Left forelimb (tissue), 1 donor: ENCODE results near the gene CLEC3A.
"Not testable (repeated sequence)": the region's sequence is repeated elsewhere in the genome, so short reads cannot be mapped to it uniquely, and the experiment has no call there.

Experiments used
- DNase-seq: peaks from one replicate; pipeline ENCODE4 v3.0.0-alpha.2; 2018; ENCODE audit warnings: low spot score

CLEC3A gene

DNA sequence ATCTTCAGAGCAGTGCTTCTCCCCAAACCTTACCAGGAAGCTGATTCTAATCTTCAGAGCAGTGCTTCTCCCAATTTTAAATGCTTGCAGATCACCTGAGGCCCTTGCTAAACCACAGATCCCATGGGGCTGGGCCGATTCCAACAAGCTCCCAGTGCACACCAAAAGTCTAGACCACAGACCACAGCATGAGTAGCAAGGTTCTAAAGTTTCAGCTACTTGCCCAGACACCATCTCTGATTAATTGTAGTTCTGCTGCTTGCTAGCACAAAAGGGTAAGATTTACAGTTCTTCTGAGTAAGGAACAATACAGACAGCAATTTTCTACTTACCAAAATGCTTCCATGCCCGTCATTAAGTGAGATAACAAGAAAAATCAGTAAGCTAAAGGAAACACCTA lies 12.2 kb downstream of the CLEC3A start:
- DNase-seq: no peak

GRCh38 chr16:78035012-78035411 lies 12.7 kb downstream of the CLEC3A start:
- DNase-seq: no peak

DNA sequence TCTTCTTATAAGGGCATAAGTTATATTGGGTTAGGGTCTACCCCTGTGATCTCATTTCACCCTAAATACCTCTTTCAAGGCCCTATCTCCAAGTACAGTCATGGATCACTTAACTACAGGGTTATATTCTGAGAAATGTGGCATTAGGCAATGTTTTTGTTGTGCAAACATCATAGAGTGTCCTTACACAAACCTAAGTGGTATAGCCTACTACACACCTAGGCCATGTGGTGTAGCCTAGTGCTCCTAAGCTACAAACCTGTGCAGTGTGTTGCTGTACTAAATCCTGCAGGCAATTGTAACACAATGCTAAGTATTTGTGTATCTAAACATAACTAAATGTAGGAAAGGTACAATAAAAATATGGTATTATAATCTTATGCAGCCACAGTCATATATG lies 18.0 kb downstream of the CLEC3A start:
- no peak for DNase-seq

GRCh38 chr16:78045865-78046581 lies 23.7 kb downstream of the CLEC3A start:
- DNase-seq: peak; percentile 89

DNA sequence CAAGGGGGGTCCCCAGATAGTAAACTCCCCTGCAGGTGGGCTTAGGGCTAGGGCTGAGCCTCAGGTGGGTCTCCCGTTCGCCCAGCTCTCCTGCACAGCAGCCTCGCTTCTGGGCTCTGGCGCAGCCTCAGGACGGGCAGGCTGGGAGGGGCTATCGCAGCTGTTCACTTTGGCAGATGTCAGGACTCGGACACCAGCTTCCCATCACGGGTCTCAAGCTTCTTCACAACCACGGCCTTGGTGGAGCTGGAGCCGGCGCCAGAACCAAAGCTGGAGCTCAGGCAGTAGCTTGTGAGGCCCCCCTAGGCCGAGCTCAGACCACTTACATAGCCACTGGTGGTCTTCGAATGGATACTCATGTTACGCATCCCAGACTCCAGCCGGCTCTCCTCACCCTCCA lies 26.0 kb downstream of the CLEC3A start:
- no peak for DNase-seq

- no peak for DNase-seq
Measured at GRCh38 chr16:78050734-78051400, 28.5 kb downstream of the CLEC3A start.

- no peak for DNase-seq
Measured at GRCh38 chr16:78057803-78058564, 35.6 kb downstream of the CLEC3A start.

DNA sequence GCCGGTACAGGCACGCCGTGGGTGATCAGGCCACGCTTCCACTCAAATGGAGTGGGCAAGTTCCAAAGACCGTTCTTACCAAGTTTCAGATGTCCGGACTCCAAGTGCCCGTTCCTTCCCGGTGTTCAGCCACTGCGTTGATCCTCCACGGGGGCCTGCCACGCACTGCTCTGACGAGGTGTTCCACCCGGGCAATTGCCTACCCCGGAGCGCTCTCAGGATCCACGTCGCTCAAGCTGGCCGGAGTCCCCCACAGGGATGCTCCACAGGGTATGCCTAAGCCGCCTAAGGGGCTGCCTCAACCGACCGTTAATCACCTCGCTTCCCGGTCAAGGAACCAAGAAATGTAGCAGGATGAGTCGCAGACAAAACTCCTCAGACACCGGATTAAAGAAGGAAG lies 37.5 kb downstream of the CLEC3A start:
- not testable (repeated sequence) for DNase-seq

GRCh38 chr16:78060295-78060694 lies 37.9 kb downstream of the CLEC3A start:
- no peak for DNase-seq

DNA sequence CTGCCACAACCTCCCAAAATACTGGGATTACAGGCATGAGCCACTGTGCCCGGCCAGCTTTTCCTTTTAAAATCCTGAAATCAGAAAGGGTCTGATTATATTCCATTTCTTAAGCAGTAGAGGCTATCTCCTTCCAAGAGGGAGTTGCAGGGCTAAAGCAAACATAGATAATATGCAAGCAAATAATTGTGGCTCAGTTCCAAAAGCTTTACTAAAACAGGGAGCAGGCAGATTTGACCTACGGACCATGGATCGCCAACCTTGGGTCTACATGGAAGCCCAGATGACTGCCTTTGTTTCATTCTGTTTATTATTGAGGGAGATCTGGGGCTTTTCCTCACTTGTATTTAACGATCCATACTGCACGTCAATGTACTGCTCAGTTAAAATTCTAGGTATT lies 38.5 kb downstream of the CLEC3A start:
- DNase-seq: no peak

DNA sequence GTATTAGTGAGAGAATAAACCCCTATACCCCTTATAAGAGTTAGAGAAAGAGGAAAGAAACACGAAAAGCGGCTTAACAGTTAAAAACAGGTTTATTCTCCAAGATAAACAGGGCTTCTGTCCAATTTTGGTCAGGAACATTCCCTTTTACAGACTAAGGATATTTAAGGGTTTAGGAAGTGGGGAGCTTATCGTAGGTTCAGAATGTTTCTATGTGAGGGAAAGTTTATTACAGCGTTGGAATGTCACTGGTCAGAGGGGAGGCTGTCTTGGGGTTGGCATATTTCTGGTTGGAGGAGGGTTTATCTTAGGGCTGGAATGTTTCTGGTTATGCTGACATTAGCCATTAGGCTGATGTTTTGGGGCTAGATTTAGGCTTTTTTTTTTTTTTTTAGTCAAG lies 43.0 kb downstream of the CLEC3A start:
- no peak for DNase-seq

DNA sequence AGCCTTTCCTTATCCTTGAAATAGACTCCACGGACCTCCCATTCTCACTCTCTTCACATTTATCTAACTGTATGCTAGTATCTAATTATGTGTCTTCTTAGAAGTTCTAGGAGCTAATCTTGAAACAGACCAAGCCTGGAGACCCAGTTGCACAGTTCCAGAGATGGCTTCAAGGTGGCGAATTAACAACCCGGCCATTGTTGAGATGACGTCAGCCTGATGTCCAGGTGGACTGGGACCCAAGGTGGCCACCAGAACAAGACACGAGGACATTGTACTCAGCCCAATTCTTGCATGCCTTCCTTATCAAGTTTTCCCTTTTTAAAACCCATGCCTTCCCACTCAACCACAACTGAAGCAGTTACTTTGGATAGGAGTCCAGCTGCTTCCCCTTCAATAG lies 47.6 kb downstream of the CLEC3A start:
- DNase-seq: no peak

- DNase-seq: no peak
Measured at GRCh38 chr16:78072275-78072674, 49.9 kb downstream of the CLEC3A start.

DNA sequence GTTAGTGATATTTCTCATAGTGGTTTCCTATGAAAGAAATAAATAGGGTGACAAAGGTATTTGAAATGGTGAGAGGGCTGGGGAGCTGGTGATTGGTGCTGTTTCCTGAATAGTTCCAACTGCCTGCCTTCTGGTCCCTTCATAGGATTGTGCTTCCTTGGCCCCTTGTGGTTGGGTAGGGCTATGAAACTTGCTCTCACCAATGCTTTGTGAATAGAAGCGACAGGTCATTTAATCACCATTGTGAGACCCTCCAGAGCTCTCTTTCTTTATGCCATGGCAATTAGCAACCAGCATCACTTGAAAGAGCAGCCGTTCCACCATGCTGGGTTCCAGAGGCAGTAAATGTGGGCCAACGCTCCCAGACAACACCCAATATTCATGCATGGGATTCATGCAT lies 53.5 kb downstream of the CLEC3A start:
- no peak for DNase-seq

GRCh38 chr16:78081341-78081740 lies 59.0 kb downstream of the CLEC3A start:
- no peak for DNase-seq
